Mesenchymal stem cell (in vitro differentiated cells and primary cell): ENCODE results near the gene ZNF80.
A peak's percentile ranks its signal among the peaks of the same experiment; 100 is the strongest.
"Not testable (repeated sequence)": the region's sequence is repeated elsewhere in the genome, so short reads cannot be mapped to it uniquely, and the experiment has no call there.

ENCODE experiments used
- DNase-seq: peaks from one replicate; pipeline ENCODE4 v3.0.0-alpha.2; 2013
- H2AFZ ChIP-seq: one replicate; pipeline ENCODE4 v1.6.1; 2013; ENCODE audit warnings: low read depth, mild to moderate bottlenecking, control low read depth, inconsistent platforms, low read length, moderate library complexity
- H2AK5ac ChIP-seq: 2 replicates; pipeline ENCODE4 v1.6.1; 2013; ENCODE audit warnings: low read length, moderate library complexity, mild to moderate bottlenecking, inconsistent platforms; ENCODE audit not compliant: severe bottlenecking
- H2BK120ac ChIP-seq: one replicate; pipeline ENCODE4 v1.6.1; 2013; ENCODE audit warnings: low read depth, mild to moderate bottlenecking, inconsistent platforms, low read length, moderate library complexity
- H2BK12ac ChIP-seq, 2 experiments: one replicate each; pipeline ENCODE4 v1.6.1; 2013; ENCODE audit warnings: inconsistent platforms in 2 of 2, low read length in 2 of 2, mild to moderate bottlenecking in 2 of 2, moderate library complexity in 2 of 2, control low read depth in 1 of 2
- H2BK15ac ChIP-seq: one replicate; pipeline ENCODE4 v1.6.1; 2013; ENCODE audit warnings: mild to moderate bottlenecking, low read depth, inconsistent platforms; ENCODE audit not compliant: poor library complexity, severe bottlenecking
- H2BK5ac ChIP-seq: 2 replicates; pipeline ENCODE4 v1.6.1; 2013; ENCODE audit warnings: low read depth, mild to moderate bottlenecking, low read length, control low read depth, inconsistent platforms; ENCODE audit not compliant: poor library complexity, severe bottlenecking
- H3K14ac ChIP-seq, 2 experiments: one replicate each; pipeline ENCODE4 v1.6.1; 2013; ENCODE audit warnings: inconsistent platforms in 2 of 2, low read length in 2 of 2, control low read depth in 1 of 2, mild to moderate bottlenecking in 1 of 2, moderate library complexity in 1 of 2
- H3K18ac ChIP-seq, 2 experiments: one replicate each; pipeline ENCODE4 v1.6.1; 2013; ENCODE audit warnings: inconsistent platforms in 2 of 2, low read length in 2 of 2, control low read depth in 1 of 2, low read depth in 1 of 2, mild to moderate bottlenecking in 1 of 2
- H3K23ac ChIP-seq, 2 experiments: one replicate each; pipeline ENCODE4 v1.6.1; 2013; ENCODE audit warnings: inconsistent platforms in 2 of 2, low read length in 2 of 2, mild to moderate bottlenecking in 2 of 2, moderate library complexity in 2 of 2, control low read depth in 1 of 2
- H3K27ac ChIP-seq: 2 replicates; pipeline ENCODE4 v1.5.1; 2013; ENCODE audit warnings: mild to moderate bottlenecking, moderate library complexity, low read length, control low read depth, inconsistent platforms; ENCODE audit not compliant: poor library complexity, severe bottlenecking
- H3K27me3 ChIP-seq, 2 experiments: 2 replicates each; pipeline versions ENCODE4 v1.6.1 to v1.7.0; 2013; ENCODE audit warnings: low read length in 2 of 2, mild to moderate bottlenecking in 2 of 2, moderate library complexity in 2 of 2, control low read depth in 1 of 2, inconsistent platforms in 1 of 2; ENCODE audit not compliant: control insufficient read depth in 1 of 2, insufficient read depth in 1 of 2
- H3K36me3 ChIP-seq, 2 experiments: 2 replicates each; pipeline versions ENCODE4 v1.6.1 to v1.7.0; 2013; ENCODE audit warnings: low read length in 2 of 2, control low read depth in 1 of 2, inconsistent platforms in 1 of 2, low read depth in 1 of 2, mild to moderate bottlenecking in 1 of 2; ENCODE audit not compliant: insufficient read depth in 2 of 2, control insufficient read depth in 1 of 2
- H3K4ac ChIP-seq, 2 experiments: one replicate each; pipeline ENCODE4 v1.6.1; 2013; ENCODE audit warnings: inconsistent platforms in 2 of 2, low read length in 2 of 2, mild to moderate bottlenecking in 2 of 2, moderate library complexity in 2 of 2, control low read depth in 1 of 2, low read depth in 1 of 2
- H3K4me1 ChIP-seq: 2 replicates; pipeline ENCODE4 v1.6.1; 2013; ENCODE audit warnings: low read depth, low read length, control low read depth; ENCODE audit not compliant: control insufficient read depth, insufficient read depth
- H3K4me2 ChIP-seq: 2 replicates; pipeline ENCODE4 v1.6.1; 2013; ENCODE audit warnings: low read length, mild to moderate bottlenecking, inconsistent platforms; ENCODE audit not compliant: poor library complexity, severe bottlenecking
- H3K4me3 ChIP-seq, 2 experiments: 2 replicates each; pipeline versions ENCODE4 v1.5.1 to v1.7.0; 2013; ENCODE audit warnings: low read length in 2 of 2, mild to moderate bottlenecking in 2 of 2, control low read depth in 1 of 2, low read depth in 1 of 2; ENCODE audit not compliant: insufficient read depth in 1 of 2
- H3K79me1 ChIP-seq: replicated peaks from 2 replicates; pipeline ENCODE4 v1.6.1; 2013; ENCODE audit warnings: mild to moderate bottlenecking, control low read depth, low read length, inconsistent platforms; ENCODE audit not compliant: poor library complexity, severe bottlenecking
- H3K9ac ChIP-seq: 2 replicates; pipeline ENCODE4 v1.7.0; 2013; ENCODE audit warnings: mild to moderate bottlenecking, low read length, moderate library complexity
- H3K9me3 ChIP-seq: 2 replicates; pipeline ENCODE4 v1.7.0; 2013; ENCODE audit warnings: mild to moderate bottlenecking, low read length; ENCODE audit not compliant: control insufficient read depth
- H4K8ac ChIP-seq: one replicate; pipeline ENCODE4 v1.6.1; 2013; ENCODE audit warnings: inconsistent platforms, mild to moderate bottlenecking, low read length, moderate library complexity
- H4K91ac ChIP-seq: one replicate; pipeline ENCODE4 v1.6.1; 2013; ENCODE audit warnings: mild to moderate bottlenecking, low read length, inconsistent platforms
- WGBS: methylation state at CpG from one replicate; pipeline ENCODE4 v1.1.7; 2013; ENCODE audit warnings: mixed read lengths; 5-methylcytosine and 5-hydroxymethylcytosine counted together

ZNF80 gene

GRCh38 chr3:114276856-114277255 lies 39.5 kb upstream of the ZNF80 start:
- H2BK15ac ChIP-seq, H3K79me1 ChIP-seq, H2BK12ac ChIP-seq, H3K27ac ChIP-seq, H4K8ac ChIP-seq, H3K36me3 ChIP-seq, DNase-seq, H3K18ac ChIP-seq, H3K23ac ChIP-seq, H4K91ac ChIP-seq, H3K9ac ChIP-seq, H3K4me2 ChIP-seq, H2BK5ac ChIP-seq, H3K4ac ChIP-seq, H3K27me3 ChIP-seq, H3K14ac ChIP-seq, H2AK5ac ChIP-seq, H3K4me3 ChIP-seq, H3K4me1 ChIP-seq, H2AFZ ChIP-seq, H3K9me3 ChIP-seq, H2BK120ac ChIP-seq: not testable (repeated sequence)
- WGBS = 98% methylated on average over 13 of the region's 26 CpGs

DNA sequence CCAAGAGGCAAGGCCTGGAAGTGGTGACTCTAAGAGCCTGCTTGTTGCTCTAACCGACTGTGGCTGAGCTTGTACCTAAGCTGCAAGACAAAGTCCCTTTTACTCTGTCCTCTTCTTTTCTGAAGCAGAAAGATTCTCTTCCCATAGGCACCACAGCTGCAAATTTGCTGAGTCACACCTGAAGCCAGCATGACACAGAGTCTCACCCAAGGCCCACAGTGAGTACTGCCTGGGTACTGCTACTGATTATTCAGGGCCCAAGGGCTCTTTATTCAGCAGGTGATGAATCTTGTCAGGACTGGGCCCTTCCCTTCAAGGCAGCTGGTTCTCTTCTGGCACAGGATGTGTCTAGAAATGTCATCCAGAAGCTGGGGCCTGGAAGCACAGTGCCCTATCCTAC lies 37.6 kb upstream of the ZNF80 start:
- 95% methylated on average over 1 of the region's 1 CpG for WGBS
- peak; percentile 14 for DNase-seq
- H3K23ac ChIP-seq = no peak overlapping the region
- no peak overlapping the region for H2BK15ac ChIP-seq
- no peak overlapping the region for H2BK12ac ChIP-seq
- H3K14ac ChIP-seq = no peak overlapping the region
- H3K9me3 ChIP-seq = peaks cover 4% of the 10 kb centered on the region
- H3K27ac ChIP-seq = no peak overlapping the region
- H3K4ac ChIP-seq = no peak overlapping the region
- H3K79me1 ChIP-seq = no peaks in the 10 kb centered on the region
- no peak overlapping the region for H3K4me3 ChIP-seq
- H2AK5ac ChIP-seq = no peak overlapping the region
- no peaks in the 10 kb centered on the region for H3K4me1 ChIP-seq
- H2BK5ac ChIP-seq = no peak overlapping the region
- no peak overlapping the region for H2AFZ ChIP-seq
- H4K8ac ChIP-seq = no peak overlapping the region
- H3K27me3 ChIP-seq = no peaks in the 10 kb centered on the region
- H2BK120ac ChIP-seq = no peak overlapping the region
- no peak overlapping the region for H3K4me2 ChIP-seq
- H3K18ac ChIP-seq = no peak overlapping the region
- H4K91ac ChIP-seq = no peak overlapping the region
- no peak overlapping the region for H3K9ac ChIP-seq
- no peaks in the 10 kb centered on the region for H3K36me3 ChIP-seq

DNA sequence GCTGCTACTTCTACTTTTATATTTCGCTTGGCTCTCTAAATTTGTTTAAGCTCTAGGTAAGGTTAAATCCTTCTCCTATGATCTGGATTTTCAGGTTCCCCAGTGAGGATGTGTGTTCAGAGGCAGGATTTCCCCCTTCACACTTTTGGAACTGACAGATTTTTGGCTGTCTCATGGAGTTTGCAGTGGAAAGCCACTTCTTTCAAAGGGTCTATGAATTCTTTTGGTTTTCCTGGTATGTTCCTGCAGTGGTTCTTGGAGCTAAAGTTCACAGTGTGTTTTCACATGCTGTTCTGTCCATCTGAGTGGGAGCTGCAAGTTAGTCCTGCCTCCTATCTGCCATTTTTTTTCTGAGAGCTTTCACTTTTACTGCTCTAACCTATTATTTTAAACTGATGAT lies 34.9 kb upstream of the ZNF80 start:
- H3K4ac ChIP-seq = no peak overlapping the region
- no peak overlapping the region for H3K4me3 ChIP-seq
- no peak overlapping the region for H2BK15ac ChIP-seq
- no peaks in the 10 kb centered on the region for H3K79me1 ChIP-seq
- no peak overlapping the region for H3K18ac ChIP-seq
- H3K14ac ChIP-seq = no peak overlapping the region
- H3K23ac ChIP-seq = no peak overlapping the region
- peaks cover 11% of the 10 kb centered on the region for H3K9me3 ChIP-seq
- H2BK5ac ChIP-seq = no peak overlapping the region
- H3K9ac ChIP-seq = no peak overlapping the region
- 50% methylated on average over 1 of the region's 1 CpG for WGBS
- H3K27me3 ChIP-seq = no peaks in the 10 kb centered on the region
- no peaks in the 10 kb centered on the region for H3K36me3 ChIP-seq
- H2BK120ac ChIP-seq = no peak overlapping the region
- no peak overlapping the region for H4K91ac ChIP-seq
- H2AFZ ChIP-seq = no peak overlapping the region
- no peak overlapping the region for H2BK12ac ChIP-seq
- H4K8ac ChIP-seq = no peak overlapping the region
- DNase-seq = no peak
- no peak overlapping the region for H2AK5ac ChIP-seq
- H3K4me2 ChIP-seq = no peak overlapping the region
- H3K4me1 ChIP-seq = no peaks in the 10 kb centered on the region
- H3K27ac ChIP-seq = no peak overlapping the region

DNA sequence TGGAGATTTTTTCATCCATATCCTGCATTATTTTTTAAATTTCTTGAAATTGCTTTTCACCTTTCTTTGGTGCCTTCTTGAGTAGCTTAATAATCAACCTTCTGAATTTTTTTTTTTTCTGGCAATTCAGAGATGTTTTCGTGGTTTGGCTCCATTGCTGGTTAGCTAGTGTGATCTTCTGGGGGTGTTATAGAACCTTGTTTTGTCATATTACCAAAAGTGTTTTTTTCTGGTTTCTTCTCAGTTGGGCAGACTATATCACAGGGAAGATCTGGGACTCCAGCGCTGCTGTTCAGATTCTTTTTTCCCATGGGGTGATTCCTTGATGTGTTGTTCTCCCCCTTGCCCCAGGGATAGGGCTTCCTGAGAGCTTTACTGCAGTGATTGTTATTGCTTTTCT lies 32.6 kb upstream of the ZNF80 start:
- Histone ChIP-seq H3K79me1 (no peaks in the 10 kb centered on the region), H3K23ac (no peak overlapping the region), H3K9ac (no peak overlapping the region), H3K4me3 (no peak overlapping the region), H3K18ac (no peak overlapping the region), H3K14ac (no peak overlapping the region), H2AK5ac (no peak overlapping the region), H3K36me3 (no peaks in the 10 kb centered on the region), H4K91ac (no peak overlapping the region), H2BK12ac (no peak overlapping the region), H2BK5ac (no peak overlapping the region), H2BK15ac (no peak overlapping the region), H2AFZ (no peak overlapping the region), H3K4me2 (no peak overlapping the region), H3K27ac (no peak overlapping the region), H3K4ac (no peak overlapping the region), H3K27me3 (no peaks in the 10 kb centered on the region), H2BK120ac (no peak overlapping the region), H4K8ac (no peak overlapping the region), H3K4me1 (no peaks in the 10 kb centered on the region), H3K9me3 (peaks cover 15% of the 10 kb centered on the region)
- WGBS = 75% methylated on average over 2 of the region's 2 CpGs
- no peak for DNase-seq
